Subcutaneous adipose tissue (tissue), 4 donors: ENCODE data around the gene INIP. TPM values are rescaled to one million over a fixed set of nuclear protein-coding genes. Genes with fewer than 3 reads are reported as not detected.

Experiments
- total RNA-seq, 4 donors: library from RNA; depleted of rRNA; stranded (reverse); fragments of >200 nt; gene quantifications; one replicate each; pipeline ENCODE4 v1.1.0, GENCODE V29; 2016
- TF ChIP-seq, protein P1 (sequence below): fragments of 450-650 bp; IDR thresholded peaks from one replicate; pipeline ENCODE4 v1.5.1; 2016; ENCODE audit warnings: low read depth, mild to moderate bottlenecking, control low read depth, antibody characterized with exemption, moderate library complexity

The INIP gene
- total RNA-seq, 4 donors from 2014 or later: 14.5 to 30.6 (median 20.2) TPM

DNA sequence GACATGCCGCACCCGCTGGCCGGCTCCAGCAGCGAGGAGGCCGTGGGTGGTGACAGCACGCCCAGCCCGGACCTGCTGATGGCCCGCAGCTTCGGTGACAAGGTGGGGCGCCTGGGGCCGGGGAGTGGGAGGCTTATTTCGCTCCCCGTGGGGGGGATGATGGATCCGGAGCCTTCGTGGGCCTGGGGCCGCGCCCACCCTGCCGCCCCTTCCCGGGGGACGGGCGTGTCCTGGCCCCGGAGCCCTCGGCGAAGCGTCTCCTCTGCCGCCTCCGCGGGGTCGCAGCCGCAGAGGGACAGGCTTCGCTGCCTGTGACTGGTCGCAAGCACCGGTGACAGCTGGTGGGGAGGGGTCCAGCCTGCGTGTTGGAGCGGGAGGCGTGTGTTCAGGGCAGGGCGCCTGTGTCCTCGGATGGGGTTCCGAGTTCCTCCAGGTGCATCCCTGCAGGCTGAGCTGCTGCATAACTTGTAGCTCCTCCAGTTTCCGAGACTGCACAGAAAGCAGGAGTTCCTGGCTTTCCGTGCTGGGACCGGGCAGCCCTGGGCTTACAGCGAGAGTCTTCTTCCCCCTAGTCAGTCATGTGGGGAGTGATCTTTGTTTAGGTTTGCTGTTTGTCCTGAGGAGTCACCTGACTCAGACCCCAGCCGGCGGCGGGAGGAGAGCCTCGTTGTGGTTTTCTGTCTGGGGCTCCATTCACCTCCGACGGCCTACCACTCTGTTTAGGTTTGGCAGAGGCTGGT, 33.3 kb upstream of the INIP start:
- TF ChIP-seq, protein P1, sequence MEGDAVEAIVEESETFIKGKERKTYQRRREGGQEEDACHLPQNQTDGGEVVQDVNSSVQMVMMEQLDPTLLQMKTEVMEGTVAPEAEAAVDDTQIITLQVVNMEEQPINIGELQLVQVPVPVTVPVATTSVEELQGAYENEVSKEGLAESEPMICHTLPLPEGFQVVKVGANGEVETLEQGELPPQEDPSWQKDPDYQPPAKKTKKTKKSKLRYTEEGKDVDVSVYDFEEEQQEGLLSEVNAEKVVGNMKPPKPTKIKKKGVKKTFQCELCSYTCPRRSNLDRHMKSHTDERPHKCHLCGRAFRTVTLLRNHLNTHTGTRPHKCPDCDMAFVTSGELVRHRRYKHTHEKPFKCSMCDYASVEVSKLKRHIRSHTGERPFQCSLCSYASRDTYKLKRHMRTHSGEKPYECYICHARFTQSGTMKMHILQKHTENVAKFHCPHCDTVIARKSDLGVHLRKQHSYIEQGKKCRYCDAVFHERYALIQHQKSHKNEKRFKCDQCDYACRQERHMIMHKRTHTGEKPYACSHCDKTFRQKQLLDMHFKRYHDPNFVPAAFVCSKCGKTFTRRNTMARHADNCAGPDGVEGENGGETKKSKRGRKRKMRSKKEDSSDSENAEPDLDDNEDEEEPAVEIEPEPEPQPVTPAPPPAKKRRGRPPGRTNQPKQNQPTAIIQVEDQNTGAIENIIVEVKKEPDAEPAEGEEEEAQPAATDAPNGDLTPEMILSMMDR: no peak

DNA sequence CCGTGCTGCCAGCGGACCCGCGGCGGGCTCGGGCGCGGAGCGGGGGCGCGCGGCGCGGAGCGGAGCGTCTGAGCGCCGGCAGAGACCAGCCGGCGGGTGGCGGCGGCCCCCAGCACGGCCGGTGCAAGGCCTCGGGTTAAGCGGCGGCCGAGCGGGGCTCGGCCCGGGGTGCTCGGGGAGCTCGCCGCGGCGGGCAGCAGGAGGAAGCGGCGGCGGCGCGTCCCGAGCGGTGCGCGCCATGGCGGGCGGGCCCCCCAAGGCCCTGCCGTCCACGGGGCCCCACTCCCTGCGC, 32.8 kb upstream of the INIP start:
- TF ChIP-seq, protein P1: no peak

DNA sequence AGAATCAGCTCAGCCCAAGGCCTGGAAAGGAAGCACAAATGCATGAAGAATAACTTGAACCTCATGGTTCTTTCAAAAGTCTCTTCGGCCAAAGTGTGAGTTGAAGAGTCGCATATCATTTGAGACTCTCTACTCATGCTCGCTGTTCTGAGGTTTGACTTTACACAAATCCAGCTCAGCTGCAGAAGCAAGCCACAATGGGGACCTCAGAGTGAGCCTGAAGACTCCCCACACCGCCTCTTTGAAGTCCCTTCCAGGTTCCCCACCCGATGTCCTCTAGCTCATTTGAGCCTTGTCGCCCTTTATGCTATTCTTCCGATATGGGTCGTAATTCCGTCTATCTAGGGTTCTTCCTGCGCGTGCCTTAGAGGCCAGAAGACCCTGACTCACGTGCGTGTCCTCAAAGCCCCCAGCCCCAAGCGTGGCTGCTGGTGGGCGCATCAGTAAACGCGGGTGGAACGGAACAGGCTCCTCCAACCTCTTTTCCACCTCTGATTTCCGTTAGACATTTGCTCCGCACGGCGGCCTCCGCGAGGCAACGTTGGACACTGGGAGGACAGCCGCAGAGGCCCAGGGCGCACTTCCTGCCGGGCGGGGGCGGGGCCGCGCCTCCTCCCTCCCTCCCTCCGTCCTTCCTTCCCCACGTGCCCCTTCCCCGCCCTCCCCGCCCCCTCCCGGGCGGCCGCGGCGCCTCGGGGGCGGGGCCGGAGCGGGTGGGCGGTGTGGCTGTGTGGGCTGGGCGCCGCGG, 32.3 kb upstream of the INIP start, which contains the start of gene SNX30:
TSS of gene SNX30 (plus strand) at position 745 of the 748 bp plus-strand sequence. CDS start 242 bp downstream, outside the sequence.
- TF ChIP-seq, protein P1: no peak

DNA sequence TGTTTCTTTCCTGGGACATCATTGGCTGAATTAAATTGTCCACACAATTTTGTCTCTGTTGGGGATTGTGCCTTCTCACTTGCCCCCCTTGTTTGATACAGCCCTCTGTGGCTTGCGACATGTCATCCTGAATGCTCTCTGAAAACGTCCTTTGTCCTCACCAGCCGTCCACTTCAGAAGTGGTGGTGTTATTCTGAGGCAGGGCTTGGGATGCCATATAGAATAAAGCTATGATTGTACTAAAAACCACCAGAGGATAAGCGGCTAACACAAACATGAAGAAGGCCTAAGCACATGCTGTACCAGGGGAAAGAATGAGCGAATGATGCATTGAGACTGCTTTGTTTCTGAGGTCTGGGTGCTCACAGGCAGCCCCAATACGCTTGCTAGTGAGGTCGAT, 29.2 kb upstream of the INIP start:
- TF ChIP-seq, protein P1: no peak

DNA sequence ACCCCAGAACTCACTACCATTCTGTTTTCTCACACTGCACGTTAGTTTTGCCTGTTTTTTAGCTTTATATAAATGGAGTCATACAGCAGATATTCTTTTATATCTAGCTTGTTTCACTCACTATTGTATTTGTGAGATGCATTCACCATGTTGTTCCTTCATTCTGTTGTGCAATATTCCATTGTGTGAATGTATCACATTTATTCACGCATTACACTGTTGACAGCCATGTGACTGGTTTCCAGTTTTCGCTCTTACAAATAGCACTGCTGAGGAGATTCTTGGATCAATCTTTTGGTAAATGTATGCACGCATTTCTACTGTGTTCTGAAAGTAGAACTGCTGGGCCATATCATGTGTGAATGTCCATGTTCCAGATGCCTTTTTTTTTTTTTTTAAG, 26.3 kb upstream of the INIP start:
- TF ChIP-seq, protein P1: no peak

DNA sequence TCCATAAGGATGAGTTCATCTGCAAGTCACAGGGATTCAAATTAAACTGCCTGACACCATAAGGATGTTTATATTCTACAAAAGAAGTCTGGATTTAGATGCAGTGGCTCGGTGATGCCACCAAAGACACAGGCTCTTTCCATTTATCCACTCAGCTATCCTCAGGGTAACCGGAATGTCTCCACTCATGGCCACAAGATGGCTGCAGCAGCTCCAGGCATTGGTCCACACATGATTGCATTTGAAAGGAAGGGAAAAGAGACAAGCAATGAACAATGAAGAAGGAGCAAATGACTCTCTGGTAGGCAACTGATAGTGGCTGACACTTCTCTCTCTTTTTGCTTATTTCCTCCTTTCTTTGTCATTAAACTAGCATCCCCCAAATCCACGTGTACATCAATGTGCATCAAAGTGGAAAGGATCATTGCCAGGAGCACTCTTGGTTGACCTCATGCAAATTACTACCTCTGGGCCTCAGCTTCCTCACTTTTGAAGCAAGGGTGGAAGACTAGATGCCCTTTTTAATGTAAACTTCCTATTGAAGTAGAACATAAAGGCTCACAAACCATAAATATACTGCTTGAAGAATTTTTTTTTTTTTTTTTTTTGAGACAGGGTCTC, 25.4 kb upstream of the INIP start:
- TF ChIP-seq, protein P1: no peak

DNA sequence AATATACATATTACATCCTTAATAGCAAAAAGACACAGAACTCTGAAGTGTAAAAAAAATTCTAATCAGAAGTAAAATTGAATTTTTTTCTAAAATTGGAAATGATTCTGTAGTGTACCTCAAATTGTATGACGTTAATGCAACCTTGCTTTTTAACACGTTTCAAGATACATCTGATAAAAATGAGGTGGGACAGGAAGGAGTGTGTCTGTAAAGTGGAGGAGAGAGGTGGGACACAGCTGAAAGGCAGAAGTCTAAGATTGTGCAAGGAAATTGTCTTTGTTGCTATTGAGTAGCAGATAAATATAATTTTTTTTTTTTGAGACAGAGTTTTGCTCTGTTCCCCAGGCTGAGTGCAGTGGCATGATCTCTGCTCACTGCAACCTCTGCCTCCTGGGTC, 17.0 kb upstream of the INIP start:
- TF ChIP-seq, protein P1: no peak
